Measurements from ENCODE around the gene PTOV1. TPM values are rescaled to one million over a fixed set of nuclear protein-coding genes. Genes with fewer than 3 reads are reported as not detected.
A peak's percentile ranks its signal among the peaks of the same experiment; 100 is the strongest.

Gene PTOV1
- total and polyA plus RNA-seq, 2 of the 13 experiments (the other 11 are each of a cell fraction or from before 2014, with no cell fraction given) = 63.5 to 68.5 TPM

GRCh38 chr19:49866933-49867782 is 16.2 kb downstream of the PTOV1 start, which contains the start of gene PNKP (continued):
- TF ChIP-seq ZNF616 (CRISPR knock-in tag; IDR thresholded peaks at IDR 0.05; ENCODE audit: low read depth) (peak; percentile 63; the same call in 1 of the 2 replicates), MTA3 (CRISPR knock-in tag; IDR thresholded peaks at IDR 0.05) (no peak), GZF1 (CRISPR knock-in tag; IDR thresholded peaks at IDR 0.05) (0 out of 2 replicates have a peak, but pooled peaks have one; percentile 10), ZNF275 (CRISPR knock-in tag; IDR thresholded peaks at IDR 0.05; ENCODE audit: borderline replicate concordance) (peak; percentile 49; the same call in 1 of the 2 replicates), HDAC1 (CRISPR knock-in tag; IDR thresholded peaks at IDR 0.05) (peak; percentile 96), ZNF607 (CRISPR knock-in tag; IDR thresholded peaks at IDR 0.05; ENCODE audit: borderline replicate concordance) (no peak; the same call in 1 of the 2 replicates), PAF1 (CRISPR knock-in tag; IDR thresholded peaks at IDR 0.05) (no peak), IKZF4 (CRISPR knock-in tag; IDR thresholded peaks at IDR 0.05; ENCODE audit: borderline replicate concordance, low read depth, not compliant biosample characterization) (no peak), ZNF672 (CRISPR knock-in tag; IDR thresholded peaks at IDR 0.05) (no peak), HCFC1 (IDR thresholded peaks at IDR 0.05; ENCODE audit: low read depth, low read length) (peak; percentile 38; the same call in 1 of the 2 replicates), MEIS1 (CRISPR knock-in tag; IDR thresholded peaks at IDR 0.05; ENCODE audit: borderline replicate concordance) (no peak; the same call in 1 of the 2 replicates), ZNF563 (CRISPR knock-in tag; IDR thresholded peaks at IDR 0.05) (peak; percentile 78), ZBTB42 (CRISPR knock-in tag; IDR thresholded peaks at IDR 0.05) (0 out of 2 replicates have a peak, but pooled peaks have one; percentile 62), ZNF17 (CRISPR knock-in tag; IDR thresholded peaks at IDR 0.05) (peak; percentile 77; the same call in 1 of the 2 replicates), TP53 (CRISPR knock-in tag; conservative IDR thresholded peaks at IDR 0.05) (no peak), STAG1 (CRISPR knock-in tag; IDR thresholded peaks at IDR 0.05) (no peak), SATB2 (CRISPR knock-in tag; IDR thresholded peaks at IDR 0.05) (no peak)
- TF ChIP-seq, protein P1, sequence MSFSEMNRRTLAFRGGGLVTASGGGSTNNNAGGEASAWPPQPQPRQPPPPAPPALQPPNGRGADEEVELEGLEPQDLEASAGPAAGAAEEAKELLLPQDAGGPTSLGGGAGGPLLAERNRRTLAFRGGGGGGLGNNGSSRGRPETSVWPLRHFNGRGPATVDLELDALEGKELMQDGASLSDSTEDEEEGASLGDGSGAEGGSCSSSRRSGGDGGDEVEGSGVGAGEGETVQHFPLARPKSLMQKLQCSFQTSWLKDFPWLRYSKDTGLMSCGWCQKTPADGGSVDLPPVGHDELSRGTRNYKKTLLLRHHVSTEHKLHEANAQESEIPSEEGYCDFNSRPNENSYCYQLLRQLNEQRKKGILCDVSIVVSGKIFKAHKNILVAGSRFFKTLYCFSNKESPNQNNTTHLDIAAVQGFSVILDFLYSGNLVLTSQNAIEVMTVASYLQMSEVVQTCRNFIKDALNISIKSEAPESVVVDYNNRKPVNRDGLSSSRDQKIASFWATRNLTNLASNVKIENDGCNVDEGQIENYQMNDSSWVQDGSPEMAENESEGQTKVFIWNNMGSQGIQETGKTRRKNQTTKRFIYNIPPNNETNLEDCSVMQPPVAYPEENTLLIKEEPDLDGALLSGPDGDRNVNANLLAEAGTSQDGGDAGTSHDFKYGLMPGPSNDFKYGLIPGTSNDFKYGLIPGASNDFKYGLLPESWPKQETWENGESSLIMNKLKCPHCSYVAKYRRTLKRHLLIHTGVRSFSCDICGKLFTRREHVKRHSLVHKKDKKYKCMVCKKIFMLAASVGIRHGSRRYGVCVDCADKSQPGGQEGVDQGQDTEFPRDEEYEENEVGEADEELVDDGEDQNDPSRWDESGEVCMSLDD (CRISPR knock-in tag; IDR thresholded peaks at IDR 0.05; ENCODE audit: borderline replicate concordance) = no peak; the same call in 1 of the 2 replicates
- TF ChIP-seq, protein P2, sequence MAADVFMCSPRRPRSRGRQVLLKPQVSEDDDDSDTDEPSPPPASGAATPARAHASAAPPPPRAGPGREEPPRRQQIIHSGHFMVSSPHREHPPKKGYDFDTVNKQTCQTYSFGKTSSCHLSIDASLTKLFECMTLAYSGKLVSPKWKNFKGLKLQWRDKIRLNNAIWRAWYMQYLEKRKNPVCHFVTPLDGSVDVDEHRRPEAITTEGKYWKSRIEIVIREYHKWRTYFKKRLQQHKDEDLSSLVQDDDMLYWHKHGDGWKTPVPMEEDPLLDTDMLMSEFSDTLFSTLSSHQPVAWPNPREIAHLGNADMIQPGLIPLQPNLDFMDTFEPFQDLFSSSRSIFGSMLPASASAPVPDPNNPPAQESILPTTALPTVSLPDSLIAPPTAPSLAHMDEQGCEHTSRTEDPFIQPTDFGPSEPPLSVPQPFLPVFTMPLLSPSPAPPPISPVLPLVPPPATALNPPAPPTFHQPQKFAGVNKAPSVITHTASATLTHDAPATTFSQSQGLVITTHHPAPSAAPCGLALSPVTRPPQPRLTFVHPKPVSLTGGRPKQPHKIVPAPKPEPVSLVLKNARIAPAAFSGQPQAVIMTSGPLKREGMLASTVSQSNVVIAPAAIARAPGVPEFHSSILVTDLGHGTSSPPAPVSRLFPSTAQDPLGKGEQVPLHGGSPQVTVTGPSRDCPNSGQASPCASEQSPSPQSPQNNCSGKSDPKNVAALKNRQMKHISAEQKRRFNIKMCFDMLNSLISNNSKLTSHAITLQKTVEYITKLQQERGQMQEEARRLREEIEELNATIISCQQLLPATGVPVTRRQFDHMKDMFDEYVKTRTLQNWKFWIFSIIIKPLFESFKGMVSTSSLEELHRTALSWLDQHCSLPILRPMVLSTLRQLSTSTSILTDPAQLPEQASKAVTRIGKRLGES (CRISPR knock-in tag; IDR thresholded peaks at IDR 0.05; ENCODE audit: borderline replicate concordance) = no peak
- TF ChIP-seq, protein P3, sequence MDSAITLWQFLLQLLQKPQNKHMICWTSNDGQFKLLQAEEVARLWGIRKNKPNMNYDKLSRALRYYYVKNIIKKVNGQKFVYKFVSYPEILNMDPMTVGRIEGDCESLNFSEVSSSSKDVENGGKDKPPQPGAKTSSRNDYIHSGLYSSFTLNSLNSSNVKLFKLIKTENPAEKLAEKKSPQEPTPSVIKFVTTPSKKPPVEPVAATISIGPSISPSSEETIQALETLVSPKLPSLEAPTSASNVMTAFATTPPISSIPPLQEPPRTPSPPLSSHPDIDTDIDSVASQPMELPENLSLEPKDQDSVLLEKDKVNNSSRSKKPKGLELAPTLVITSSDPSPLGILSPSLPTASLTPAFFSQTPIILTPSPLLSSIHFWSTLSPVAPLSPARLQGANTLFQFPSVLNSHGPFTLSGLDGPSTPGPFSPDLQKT (CRISPR knock-in tag; IDR thresholded peaks at IDR 0.05; ENCODE audit: borderline replicate concordance) = no peak

Measured in HepG2 (cell line).